B cell (primary cell): ENCODE results near the gene FGFRL1. TPM values are rescaled to one million over a fixed set of nuclear protein-coding genes. Genes with fewer than 3 reads are reported as not detected.
A peak's percentile ranks its signal among the peaks of the same experiment; 100 is the strongest.
"Not testable (repeated sequence)": the region's sequence is repeated elsewhere in the genome, so short reads cannot be mapped to it uniquely, and the experiment has no call there.

Experiments used
- ATAC-seq: fragments of 200-7000 bp; cut with Tn5 transposase; one replicate; pipeline ENCODE4 v1.10.0; 2021; ENCODE audit warnings: low read depth, mild to moderate bottlenecking, moderate number of reproducible peaks, moderate library complexity
- CTCF ChIA-PET: fragments of 350-600 bp; sonication (Branson Sonifier 250); formaldehyde crosslinking; loops from one replicate; lab custom pipeline; 2021; ENCODE audit warnings: antibody characterized with exemption, inconsistent platforms; lab: Charles Lee
- POLR2A ChIA-PET: fragments of 350-600 bp; sonication (Branson Sonifier 250); formaldehyde crosslinking; loops from one replicate; lab custom pipeline; 2021; ENCODE audit warnings: antibody characterized with exemption; lab: Charles Lee
- DNase-seq: peaks from one replicate; pipeline ENCODE4 v3.0.0; 2013
- H2AFZ ChIP-seq: 2 replicates; pipeline ENCODE4 v1.6.1; 2012; ENCODE audit warnings: mild to moderate bottlenecking, low read depth, low read length; ENCODE audit not compliant: insufficient read depth, poor library complexity, severe bottlenecking
- H3K27ac ChIP-seq, 2 donors: 1 replicate in 1 of 2; 2 replicates in 1 of 2; pipeline ENCODE4 v1.5.1; 2012 to 2013; ENCODE audit warnings: low read length in 2 of 2, mild to moderate bottlenecking in 2 of 2, moderate library complexity in 1 of 2
- H3K27me3 ChIP-seq, 4 experiments: fragments of 200-600 bp in 1 of 4; sonication (generic) in 1 of 4; replicated peaks in 1 of 4; 1 replicate in 2 of 4; 2 replicates in 2 of 4; pipeline versions ENCODE4 v1.6.1 to v1.7.0; 2013 to 2016; ENCODE audit warnings: low read length in 3 of 4, mild to moderate bottlenecking in 2 of 4, mixed read lengths in 1 of 4, moderate library complexity in 1 of 4; ENCODE audit not compliant: insufficient read depth in 4 of 4, control insufficient read depth in 3 of 4; ENCODE audit errors: control extremely low read depth in 1 of 4
- H3K36me3 ChIP-seq, 2 experiments: replicated peaks in 1 of 2; 1 replicate in 1 of 2; 2 replicates in 1 of 2; pipeline versions ENCODE4 v1.6.1 to v1.7.1; 2013; ENCODE audit warnings: low read length in 1 of 2; ENCODE audit not compliant: insufficient read depth in 2 of 2, control insufficient read depth in 1 of 2; ENCODE audit errors: control extremely low read depth in 1 of 2, extremely low read depth in 1 of 2
- H3K4me1 ChIP-seq, 2 donors: fragments of 200-600 bp in 1 of 2; sonication (generic) in 1 of 2; 1 replicate in 1 of 2; 2 replicates in 1 of 2; pipeline versions ENCODE4 v1.5.1 to v1.6.1; 2013 to 2017; ENCODE audit warnings: low read length in 2 of 2; ENCODE audit not compliant: control insufficient read depth in 2 of 2, insufficient read depth in 2 of 2
- H3K4me2 ChIP-seq: replicated peaks from 2 replicates; pipeline ENCODE3; 2012; ENCODE audit warnings: mild to moderate bottlenecking, low read depth, low read length; ENCODE audit not compliant: poor library complexity, severe bottlenecking
- H3K4me3 ChIP-seq, 5 experiments: fragments of 200-600 bp in 1 of 5; sonication (generic) in 1 of 5; 1 replicate in 3 of 5; 2 replicates in 2 of 5; pipeline versions ENCODE4 v1.5.1 to v1.7.0; 2011 to 2016; ENCODE audit warnings: low read length in 4 of 5, mild to moderate bottlenecking in 4 of 5, low read depth in 2 of 5, control low read depth in 1 of 5, moderate library complexity in 1 of 5; ENCODE audit not compliant: insufficient read depth in 1 of 5; ENCODE audit errors: control extremely low read depth in 1 of 5, extremely low read depth in 1 of 5
- H3K79me2 ChIP-seq: fragments of 200-600 bp; sonication (generic); one replicate; pipeline ENCODE4 v1.6.0; 2016; ENCODE audit warnings: low read length; ENCODE audit not compliant: control insufficient read depth, insufficient read depth
- H3K9ac ChIP-seq: fragments of 200-600 bp; sonication (generic); 2 replicates; pipeline ENCODE4 v1.6.1; 2017; ENCODE audit warnings: mild to moderate bottlenecking, low read length, moderate library complexity
- H3K9me3 ChIP-seq, 3 donors: one replicate each; pipeline versions ENCODE4 v1.6.1 to v1.7.1; 2013; ENCODE audit warnings: low read length in 2 of 3; ENCODE audit not compliant: control insufficient read depth in 2 of 3, insufficient read depth in 1 of 3; ENCODE audit errors: control extremely low read depth in 1 of 3
- H4K20me1 ChIP-seq: 2 replicates; pipeline ENCODE4 v1.6.0; 2012; ENCODE audit warnings: mild to moderate bottlenecking, low read length; ENCODE audit not compliant: insufficient read depth, control insufficient read depth, poor library complexity, severe bottlenecking
- H3K27ac Mint-ChIP-seq: one replicate; pipeline ENCODE4 v1.8.0; 2021; ENCODE audit warnings: mixed read lengths
- H3K27me3 Mint-ChIP-seq: one replicate; pipeline ENCODE4 v1.8.0; 2021; ENCODE audit warnings: mixed read lengths
- H3K4me1 Mint-ChIP-seq: one replicate; pipeline ENCODE4 v1.8.0; 2021; ENCODE audit warnings: mixed read lengths
- H3K4me3 Mint-ChIP-seq: one replicate; pipeline ENCODE4 v1.8.0; 2021; ENCODE audit warnings: mixed read lengths
- H3K9me3 Mint-ChIP-seq: one replicate; pipeline ENCODE4 v1.8.0; 2022; ENCODE audit warnings: mixed read lengths; ENCODE audit not compliant: insufficient read depth
- CTCF ChIP-seq: fragments of 200-600 bp; IDR thresholded peaks from one replicate; pipeline ENCODE4 v1.8.0; 2022; ENCODE audit warnings: antibody characterized with exemption, mild to moderate bottlenecking
- EZH2 ChIP-seq: IDR thresholded peaks from 2 replicates; pipeline ENCODE4 v1.6.1; 2012; ENCODE audit warnings: borderline replicate concordance, low read depth, mild to moderate bottlenecking, moderate library complexity, low read length; ENCODE audit not compliant: insufficient read depth, poor library complexity, severe bottlenecking
- WGBS: methylation state at CpG from one replicate; pipeline ENCODE4 v1.1.5; 2013; ENCODE audit warnings: missing lambda C conversion rate; ENCODE audit not compliant: insufficient coverage; 5-methylcytosine and 5-hydroxymethylcytosine counted together
- intact Hi-C: fragments of 100-400 bp; cut with micrococcal nuclease; formaldehyde crosslinking; loops from one replicate; pipeline ENCODE4 v1.10.0; 2022
- polyA plus RNA-seq: library from polyadenylated mRNA; depleted of rRNA; stranded (reverse); fragments of >200 nt; gene quantifications from 2 replicates; pipeline ENCODE4 v1.2.3, GENCODE V29; 2012
- total RNA-seq, 2 donors: library from RNA; stranded (reverse); fragments of 120-200 nt in 1 of 2; gene quantifications; 1 replicate in 1 of 2; 2 replicates in 1 of 2; pipeline versions ENCODE4 v1.2.3 to v1.2.4, GENCODE V29; 2013 to 2022

Gene FGFRL1
- total and polyA plus RNA-seq, 2 donors (not counting 1 experiment from before 2014, with no cell fraction given): 24.1 to 28.9 TPM

- no peak for ATAC-seq
- Mint-ChIP-seq H3K4me3 (no peak overlapping the region), H3K4me1 (peaks cover 12% of the 10 kb centered on the region), H3K27ac (no peak overlapping the region), H3K9me3 (no peaks in the 10 kb centered on the region), H3K27me3 (peaks cover 8% of the 10 kb centered on the region)
- no peak overlapping the region for H2AFZ ChIP-seq
- H4K20me1 ChIP-seq: no peaks in the 10 kb centered on the region
- H3K79me2 ChIP-seq: no peaks in the 10 kb centered on the region
- H3K4me2 ChIP-seq: no peak overlapping the region
- H3K4me1 ChIP-seq: peaks cover 11 to 20% of the 10 kb centered on the region in 2 donors
- H3K36me3 ChIP-seq: no peaks in the 10 kb centered on the region
- intact Hi-C loops: no loop called here
- no peak overlapping the region for H3K27ac ChIP-seq
- ChIA-PET POLR2A (interaction anchor here (0.5 kb wide), 1 partner anchor 207 kb away, joined by 3 read pairs; no protein-coding TSS in a partner anchor), CTCF (interaction anchor here (1.1 kb wide), 1 partner anchor 21 kb away, joined by 3 read pairs; no protein-coding TSS in a partner anchor)
- TF ChIP-seq EZH2: no peak
- TF ChIP-seq CTCF: no peak
- no peak overlapping the region for H3K4me3 ChIP-seq
- DNase-seq: no peak
- H3K9me3 ChIP-seq: peaks cover 0 to 28% (median 0%) of the 10 kb centered on the region in 3 donors
- WGBS: 78% methylated on average over 15 of the region's 15 CpGs
- no peak overlapping the region for H3K9ac ChIP-seq
- H3K27me3 ChIP-seq: peaks cover 0 to 10% (median 1%) of the 10 kb centered on the region in 4 experiments
Measured at GRCh38 chr4:1052231-1052671, 40.8 kb downstream of the FGFRL1 start.

DNA sequence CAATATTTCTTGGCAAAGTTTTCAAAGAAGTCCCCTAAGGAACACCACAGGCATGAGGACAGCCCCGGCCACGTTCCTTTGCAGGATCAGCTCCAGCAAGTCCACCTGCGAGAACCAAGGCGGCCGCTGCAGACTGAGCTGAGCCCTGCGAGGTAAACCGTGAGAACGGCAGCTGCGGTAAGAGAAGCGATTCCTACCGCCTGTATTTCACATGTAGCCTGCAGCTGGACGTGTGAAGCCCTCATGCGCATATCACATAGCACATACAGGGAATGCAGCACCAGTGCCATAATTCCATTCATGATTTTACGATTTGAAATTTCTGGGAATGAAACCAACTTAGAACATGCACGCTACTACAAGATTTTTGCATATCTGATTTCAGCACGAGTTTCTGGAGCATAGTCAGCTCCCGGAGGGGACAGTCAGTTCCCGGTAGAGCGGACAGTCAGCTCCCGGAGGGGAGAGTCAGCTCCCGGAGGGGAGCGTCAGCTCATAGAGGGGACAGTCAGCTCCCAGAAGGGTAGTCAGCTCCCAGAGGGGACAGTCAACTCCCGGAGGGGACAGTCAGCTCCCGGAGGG lies 41.7 kb downstream of the FGFRL1 start:
- TF ChIP-seq CTCF (no peak), EZH2 (no peak)
- H4K20me1 ChIP-seq: no peaks in the 10 kb centered on the region
- H3K4me1 ChIP-seq: peaks cover 11 to 20% of the 10 kb centered on the region in 2 donors
- H3K9me3 ChIP-seq: peaks cover 0 to 25% (median 0%) of the 10 kb centered on the region in 3 donors
- H3K79me2 ChIP-seq: no peaks in the 10 kb centered on the region
- H3K4me2 ChIP-seq: no peak overlapping the region
- Mint-ChIP-seq H3K4me1 (peaks cover 12% of the 10 kb centered on the region), H3K27me3 (peaks cover 6% of the 10 kb centered on the region), H3K9me3 (no peaks in the 10 kb centered on the region), H3K27ac (peak overlapping the region; percentile 41), H3K4me3 (peak overlapping the region; percentile 41)
- POLR2A ChIA-PET: no interaction called here
- H3K9ac ChIP-seq: no peak overlapping the region
- ATAC-seq (no peak), DNase-seq (peak; percentile 17)
- peaks cover 0 to 6% (median 1%) of the 10 kb centered on the region in 4 experiments for H3K27me3 ChIP-seq
- H3K27ac ChIP-seq: no peak overlapping the region
- WGBS: 89% methylated on average over 23 of the region's 24 CpGs
- no peak overlapping the region for H2AFZ ChIP-seq
- H3K36me3 ChIP-seq: no peaks in the 10 kb centered on the region
- intact Hi-C loops: no loop called here
- no peak overlapping the region for H3K4me3 ChIP-seq
- CTCF ChIA-PET: no interaction called here

DNA sequence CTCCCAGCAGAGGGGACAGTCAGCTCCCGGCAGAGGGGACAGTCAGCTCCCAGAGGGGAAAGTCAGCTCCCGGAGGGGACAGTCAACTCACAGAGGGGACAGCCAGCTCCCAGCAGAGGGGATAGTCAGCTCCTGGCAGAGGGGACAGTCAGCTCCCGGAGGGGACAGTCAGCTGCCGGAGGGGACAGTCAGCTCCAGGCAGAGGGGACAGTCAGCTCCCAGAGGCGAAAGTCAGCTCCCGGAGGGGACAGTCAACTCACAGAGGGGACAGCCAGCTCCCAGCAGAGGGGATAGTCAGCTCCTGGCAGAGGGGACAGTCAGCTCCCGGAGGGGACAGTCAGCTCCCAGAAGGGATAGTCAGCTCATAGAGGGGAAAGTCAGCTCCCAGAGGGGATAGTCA lies 42.5 kb downstream of the FGFRL1 start:
- H3K27me3 Mint-ChIP-seq, intact Hi-C loops, ATAC-seq, CTCF ChIA-PET, H3K4me2 ChIP-seq, H3K27ac ChIP-seq, DNase-seq, H3K27ac Mint-ChIP-seq, H3K9ac ChIP-seq, H4K20me1 ChIP-seq, H3K4me3 ChIP-seq, H3K9me3 Mint-ChIP-seq, H3K36me3 ChIP-seq, H3K4me3 Mint-ChIP-seq, H2AFZ ChIP-seq, H3K27me3 ChIP-seq, POLR2A ChIA-PET, H3K79me2 ChIP-seq: not testable (repeated sequence)
- peaks cover 10% of the 10 kb centered on the region for H3K4me1 Mint-ChIP-seq
- WGBS: 97% methylated on average over 5 of the region's 7 CpGs
- Histone ChIP-seq H3K4me1 (peaks cover 11 to 20% of the 10 kb centered on the region in 2 donors), H3K9me3 (peaks cover 0 to 23% (median 0%) of the 10 kb centered on the region in 3 donors)
